Keratinocyte (primary cell): ENCODE data around the gene IRF2BP1. TPM values are rescaled to one million over a fixed set of nuclear protein-coding genes. Genes with fewer than 3 reads are reported as not detected.
"Not testable (repeated sequence)": the region's sequence is repeated elsewhere in the genome, so short reads cannot be mapped to it uniquely, and the experiment has no call there.

Experiments used
- DNase-seq: peaks from one replicate; pipeline ENCODE4 v3.0.0-alpha.2; 2011; ENCODE audit warnings: low read depth, missing footprints, low spot score
- FAIRE-seq: peaks from 2 replicates; lab custom pipeline; 2011; peaks lifted over from hg19 to GRCh38; lab: Jason Lieb, UNC
- H2AFZ ChIP-seq: 2 replicates; pipeline ENCODE4 v1.6.0; 2012; ENCODE audit warnings: low read length, control low read depth, inconsistent platforms; ENCODE audit not compliant: control insufficient read depth
- H3K27ac ChIP-seq: 2 replicates; pipeline ENCODE4 v1.5.1; 2011; ENCODE audit warnings: low read length; ENCODE audit not compliant: control insufficient read depth, insufficient read depth
- H3K27me3 ChIP-seq: 3 replicates; pipeline ENCODE4 v1.6.0; 2011; ENCODE audit warnings: low read length; ENCODE audit not compliant: control insufficient read depth, insufficient read depth; ENCODE audit errors: extremely low read depth
- H3K36me3 ChIP-seq, 2 experiments: 2 replicates in 1 of 2; 3 replicates in 1 of 2; pipeline ENCODE4 v1.5.1; 2011; ENCODE audit warnings: low read length in 2 of 2, mild to moderate bottlenecking in 1 of 2; ENCODE audit not compliant: control insufficient read depth in 2 of 2, insufficient read depth in 2 of 2; ENCODE audit errors: extremely low read depth in 1 of 2
- H3K4me1 ChIP-seq: 3 replicates; pipeline ENCODE4 v1.5.1; 2011; ENCODE audit warnings: low read length; ENCODE audit not compliant: control insufficient read depth, insufficient read depth; ENCODE audit errors: extremely low read depth
- H3K4me2 ChIP-seq: 3 replicates; pipeline ENCODE4 v1.6.0; 2011; ENCODE audit warnings: low read depth, low read length; ENCODE audit not compliant: control insufficient read depth, insufficient read depth; ENCODE audit errors: extremely low read depth
- H3K4me3 ChIP-seq, 3 experiments: fragments of 200-600 bp in 1 of 3; sonication (generic) in 1 of 3; 2 replicates in 2 of 3; 3 replicates in 1 of 3; pipeline ENCODE4 v1.5.1; 2011 to 2016; ENCODE audit warnings: low read length in 3 of 3, mild to moderate bottlenecking in 3 of 3, control low read depth in 2 of 3, inconsistent platforms in 1 of 3, low read depth in 1 of 3, mixed read lengths in 1 of 3, mixed run types in 1 of 3, moderate library complexity in 1 of 3; ENCODE audit not compliant: control insufficient read depth in 2 of 3, insufficient read depth in 2 of 3; ENCODE audit errors: extremely low read depth in 1 of 3
- H3K79me2 ChIP-seq: 2 replicates; pipeline ENCODE4 v1.6.0; 2012; ENCODE audit warnings: low read length; ENCODE audit not compliant: control insufficient read depth, insufficient read depth
- H3K9ac ChIP-seq: 3 replicates; pipeline ENCODE4 v1.6.0; 2011; ENCODE audit warnings: low read length; ENCODE audit not compliant: control insufficient read depth, insufficient read depth; ENCODE audit errors: extremely low read depth
- H3K9me1 ChIP-seq: 3 replicates; pipeline ENCODE4 v1.6.0; 2011; ENCODE audit warnings: low read length; ENCODE audit not compliant: control insufficient read depth, insufficient read depth; ENCODE audit errors: extremely low read depth
- H3K9me3 ChIP-seq: 2 replicates; pipeline ENCODE4 v1.5.1; 2012; ENCODE audit warnings: low read depth, low read length; ENCODE audit not compliant: control insufficient read depth
- H4K20me1 ChIP-seq: 3 replicates; pipeline ENCODE4 v1.6.0; 2011; ENCODE audit warnings: low read length; ENCODE audit not compliant: control insufficient read depth, insufficient read depth; ENCODE audit errors: extremely low read depth
- CTCF ChIP-seq, 3 experiments: IDR thresholded peaks in 1 of 3; conservative IDR thresholded peaks in 1 of 3; optimal IDR thresholded peaks in 1 of 3; 2 replicates in 2 of 3; 3 replicates in 1 of 3; pipeline versions ENCODE3 to v1.5.1; 2011; ENCODE audit warnings: low read length in 3 of 3, mild to moderate bottlenecking in 3 of 3, moderate library complexity in 2 of 3, control low read depth in 1 of 3, inconsistent platforms in 1 of 3; ENCODE audit not compliant: insufficient read depth in 2 of 3; ENCODE audit errors: extremely low read depth in 1 of 3
- EZH2 ChIP-seq: IDR thresholded peaks from one replicate; pipeline ENCODE4 v1.6.1; 2012; ENCODE audit warnings: inconsistent platforms, mild to moderate bottlenecking, low read length, moderate library complexity
- dilution Hi-C: fragments of 300-500 bp; cut with MboI; formaldehyde crosslinking; loops from one replicate; pipeline ENCODE4 v1.7.0; 2020; ENCODE audit warnings: low sequenced_read_pairs; ENCODE audit not compliant: extremely low pct_ligation_motif_present
- polyA plus RNA-seq, 5 experiments: library from polyadenylated mRNA; depleted of rRNA in 3 of 5; stranded (reverse) in 3 of 5; stranded (forward) in 1 of 5; unstranded in 1 of 5; fragments of >200 nt; gene quantifications; 1 replicate in 1 of 5; 2 replicates in 3 of 5; 3 replicates in 1 of 5; pipeline versions ENCODE4 v1.2.1 to v1.2.3, GENCODE V29; 2011 to 2012; ENCODE audit warnings: missing spikeins in 2 of 5, low read depth in 1 of 5, low replicate concordance in 1 of 5

IRF2BP1 gene
- polyA plus RNA-seq, 1 donor (not counting 4 experiments of a cell fraction or from before 2014, with no cell fraction given), result 1.7 TPM

- no peak overlapping the region for H3K9ac ChIP-seq
- H2AFZ ChIP-seq, result no peak overlapping the region
- no peaks in the 10 kb centered on the region for H4K20me1 ChIP-seq
- H3K79me2 ChIP-seq, result peaks cover 2% of the 10 kb centered on the region
- dilution Hi-C loops, result no loop called here
- peaks cover 7 to 9% of the 10 kb centered on the region in 2 experiments for H3K36me3 ChIP-seq
- no peak for DNase-seq
- no peak overlapping the region for H3K27ac ChIP-seq
- no peak for FAIRE-seq
- H3K4me1 ChIP-seq, result no peaks in the 10 kb centered on the region
- no peak overlapping the region for H3K4me3 ChIP-seq
- no peaks in the 10 kb centered on the region for H3K9me3 ChIP-seq
- no peak for TF ChIP-seq EZH2
- TF ChIP-seq CTCF (optimal IDR thresholded peaks at IDR 0.05 in 1 of 3, IDR thresholded peaks at IDR 0.05 in 1 of 3, conservative IDR thresholded peaks at IDR 0.05 in 1 of 3; ENCODE audit: extremely low read depth in 1 of 3, insufficient read depth in 2 of 3, low read length in 3 of 3), result no peak
- H3K4me2 ChIP-seq, result no peak overlapping the region
- H3K27me3 ChIP-seq, result no peaks in the 10 kb centered on the region
- H3K9me1 ChIP-seq, result no peaks in the 10 kb centered on the region
These were observed 11.4 kb upstream of the IRF2BP1 start for GRCh38 chr19:45897261-45897812.

GRCh38 chr19:45895983-45896599 lies 10.2 kb upstream of the IRF2BP1 start:
- H3K27ac ChIP-seq, H4K20me1 ChIP-seq, H3K27me3 ChIP-seq, H3K4me3 ChIP-seq, H3K9me3 ChIP-seq, H3K79me2 ChIP-seq, H3K9me1 ChIP-seq, FAIRE-seq, DNase-seq, H3K4me1 ChIP-seq, H3K4me2 ChIP-seq, dilution Hi-C loops, H2AFZ ChIP-seq, H3K9ac ChIP-seq: not testable (repeated sequence)
- H3K36me3 ChIP-seq, result peaks cover 7 to 10% of the 10 kb centered on the region in 2 experiments
